ENCODE data around the gene TLL2.

DNA sequence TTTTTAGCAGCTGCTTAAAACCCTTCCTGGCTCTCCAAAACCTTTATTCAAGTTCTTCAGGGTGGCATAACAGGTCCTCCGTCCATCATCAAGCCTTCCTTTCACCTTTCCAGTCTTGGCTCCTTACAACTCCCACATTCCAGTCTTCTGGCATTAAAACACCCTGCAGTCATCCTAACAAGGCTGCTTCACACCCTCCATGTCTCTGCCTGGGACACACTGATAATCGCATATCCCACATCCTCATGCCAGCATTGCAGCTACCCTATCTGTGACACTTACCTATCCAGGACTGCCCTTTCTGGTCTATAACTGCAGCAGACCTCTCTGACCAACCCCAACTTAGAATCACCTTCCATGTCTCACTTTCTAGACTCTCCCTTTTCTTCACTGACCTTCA, 2.6 kb upstream of the TLL2 start:
- TF ChIP-seq, protein P1, sequence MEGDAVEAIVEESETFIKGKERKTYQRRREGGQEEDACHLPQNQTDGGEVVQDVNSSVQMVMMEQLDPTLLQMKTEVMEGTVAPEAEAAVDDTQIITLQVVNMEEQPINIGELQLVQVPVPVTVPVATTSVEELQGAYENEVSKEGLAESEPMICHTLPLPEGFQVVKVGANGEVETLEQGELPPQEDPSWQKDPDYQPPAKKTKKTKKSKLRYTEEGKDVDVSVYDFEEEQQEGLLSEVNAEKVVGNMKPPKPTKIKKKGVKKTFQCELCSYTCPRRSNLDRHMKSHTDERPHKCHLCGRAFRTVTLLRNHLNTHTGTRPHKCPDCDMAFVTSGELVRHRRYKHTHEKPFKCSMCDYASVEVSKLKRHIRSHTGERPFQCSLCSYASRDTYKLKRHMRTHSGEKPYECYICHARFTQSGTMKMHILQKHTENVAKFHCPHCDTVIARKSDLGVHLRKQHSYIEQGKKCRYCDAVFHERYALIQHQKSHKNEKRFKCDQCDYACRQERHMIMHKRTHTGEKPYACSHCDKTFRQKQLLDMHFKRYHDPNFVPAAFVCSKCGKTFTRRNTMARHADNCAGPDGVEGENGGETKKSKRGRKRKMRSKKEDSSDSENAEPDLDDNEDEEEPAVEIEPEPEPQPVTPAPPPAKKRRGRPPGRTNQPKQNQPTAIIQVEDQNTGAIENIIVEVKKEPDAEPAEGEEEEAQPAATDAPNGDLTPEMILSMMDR (IDR thresholded peaks at IDR 0.05) = no peak
- TF ChIP-seq POLR2A (IDR thresholded peaks at IDR 0.05) = no peak
- TF ChIP-seq EP300 (IDR thresholded peaks at IDR 0.05) = no peak

Data from tibial nerve (tissue), 4 donors.